ENCODE data around the gene MRM1. TPM values are rescaled to one million over a fixed set of nuclear protein-coding genes. Genes with fewer than 3 reads are reported as not detected.

Gene MRM1
- polyA plus RNA-seq, 1 donor (not counting 4 experiments of a cell fraction or from before 2014, with no cell fraction given), result 3.8 TPM

- no peak overlapping the region for H2AFZ ChIP-seq (ENCODE audit: control insufficient read depth, low read length)
- no peak overlapping the region for H3K4me3 ChIP-seq (ENCODE audit: control insufficient read depth in 2 of 3, extremely low read depth in 1 of 3, insufficient read depth in 2 of 3, low read depth in 1 of 3, low read length in 3 of 3)
- H3K27me3 ChIP-seq (ENCODE audit: control insufficient read depth, extremely low read depth, insufficient read depth, low read length), result peaks cover 38% of the 10 kb centered on the region
- H3K9ac ChIP-seq (ENCODE audit: control insufficient read depth, extremely low read depth, insufficient read depth, low read length), result no peak overlapping the region
- no peak for DNase-seq (ENCODE audit: low read depth, low spot score)
- no peak for FAIRE-seq
- H3K36me3 ChIP-seq (ENCODE audit: control insufficient read depth in 2 of 2, extremely low read depth in 1 of 2, insufficient read depth in 2 of 2, low read length in 2 of 2), result no peaks in the 10 kb centered on the region
- dilution Hi-C loops (cut with MboI; ENCODE audit: extremely low pct_ligation_motif_present, low sequenced_read_pairs), result no loop called here
- TF ChIP-seq CTCF (optimal IDR thresholded peaks at IDR 0.05 in 1 of 3, IDR thresholded peaks at IDR 0.05 in 1 of 3, conservative IDR thresholded peaks at IDR 0.05 in 1 of 3; ENCODE audit: extremely low read depth in 1 of 3, insufficient read depth in 2 of 3, low read length in 3 of 3), result no peak
- no peaks in the 10 kb centered on the region for H3K9me3 ChIP-seq (ENCODE audit: control insufficient read depth, low read depth, low read length)
- H3K4me1 ChIP-seq (ENCODE audit: control insufficient read depth, extremely low read depth, insufficient read depth, low read length), result no peaks in the 10 kb centered on the region
- no peaks in the 10 kb centered on the region for H3K9me1 ChIP-seq (ENCODE audit: control insufficient read depth, extremely low read depth, insufficient read depth, low read length)
- no peak overlapping the region for H3K4me2 ChIP-seq (ENCODE audit: control insufficient read depth, extremely low read depth, insufficient read depth, low read depth, low read length)
- H4K20me1 ChIP-seq (ENCODE audit: control insufficient read depth, extremely low read depth, insufficient read depth, low read length), result no peaks in the 10 kb centered on the region
- no peaks in the 10 kb centered on the region for H3K79me2 ChIP-seq (ENCODE audit: control insufficient read depth, insufficient read depth, low read length)
- no peak overlapping the region for H3K27ac ChIP-seq (ENCODE audit: control insufficient read depth, insufficient read depth, low read length)
These were observed 28.7 kb downstream of the MRM1 start for GRCh38 chr17:36629970-36630502.

GRCh38 chr17:36631022-36631421 lies 29.6 kb downstream of the MRM1 start:
- peaks cover 40% of the 10 kb centered on the region for H3K27me3 ChIP-seq (ENCODE audit: control insufficient read depth, extremely low read depth, insufficient read depth, low read length)
- no peak for FAIRE-seq
- no peak overlapping the region for H3K4me3 ChIP-seq (ENCODE audit: control insufficient read depth in 2 of 3, extremely low read depth in 1 of 3, insufficient read depth in 2 of 3, low read depth in 1 of 3, low read length in 3 of 3)

More at GRCh38 chr17:36631022-36631421, 29.6 kb downstream of the MRM1 start:
- Histone ChIP-seq H3K9ac (ENCODE audit: control insufficient read depth, extremely low read depth, insufficient read depth, low read length) (no peak overlapping the region), H3K4me2 (ENCODE audit: control insufficient read depth, extremely low read depth, insufficient read depth, low read depth, low read length) (no peak overlapping the region), H3K79me2 (ENCODE audit: control insufficient read depth, insufficient read depth, low read length) (no peaks in the 10 kb centered on the region), H3K9me1 (ENCODE audit: control insufficient read depth, extremely low read depth, insufficient read depth, low read length) (no peaks in the 10 kb centered on the region), H3K9me3 (ENCODE audit: control insufficient read depth, low read depth, low read length) (no peaks in the 10 kb centered on the region), H4K20me1 (ENCODE audit: control insufficient read depth, extremely low read depth, insufficient read depth, low read length) (no peaks in the 10 kb centered on the region), H3K4me1 (ENCODE audit: control insufficient read depth, extremely low read depth, insufficient read depth, low read length) (no peaks in the 10 kb centered on the region), H3K27ac (ENCODE audit: control insufficient read depth, insufficient read depth, low read length) (no peak overlapping the region), H3K36me3 (ENCODE audit: control insufficient read depth in 2 of 2, extremely low read depth in 1 of 2, insufficient read depth in 2 of 2, low read length in 2 of 2) (no peaks in the 10 kb centered on the region), H2AFZ (ENCODE audit: control insufficient read depth, low read length) (no peak overlapping the region)
- DNase-seq (ENCODE audit: low read depth, low spot score), result no peak
- TF ChIP-seq CTCF (optimal IDR thresholded peaks at IDR 0.05 in 1 of 3, IDR thresholded peaks at IDR 0.05 in 1 of 3, conservative IDR thresholded peaks at IDR 0.05 in 1 of 3; ENCODE audit: extremely low read depth in 1 of 3, insufficient read depth in 2 of 3, low read length in 3 of 3) (no peak), EZH2 (IDR thresholded peaks at IDR 0.05; ENCODE audit: low read length) (no peak)
- dilution Hi-C loops (cut with MboI; ENCODE audit: extremely low pct_ligation_motif_present, low sequenced_read_pairs), result no loop called here

Data from keratinocyte (primary cell).